DND-41 (cell line): ENCODE measurements around the gene STK32B.

Experiments used
- ATAC-seq: fragments of 200-7000 bp; cut with Tn5 transposase; 3 replicates; pipeline ENCODE4 v1.9.1; 2021; ENCODE audit warnings: low read depth; ENCODE audit not compliant: insufficient read depth
- DNase-seq: peaks from one replicate; pipeline ENCODE4 v3.0.0-alpha.2; 2020
- H2AFZ ChIP-seq: 2 replicates; pipeline ENCODE4 v1.6.0; 2012; ENCODE audit warnings: low read depth, low read length
- H3K27ac ChIP-seq: 2 replicates; pipeline ENCODE4 v1.5.1; 2012; ENCODE audit warnings: low read length, inconsistent platforms
- H3K27me3 ChIP-seq: fragments of 200-600 bp; sonication (generic); 2 replicates; pipeline ENCODE4 v1.6.0; 2012; ENCODE audit warnings: low read length, mild to moderate bottlenecking, inconsistent platforms; ENCODE audit not compliant: insufficient read depth, poor library complexity
- H3K36me3 ChIP-seq: 2 replicates; pipeline ENCODE4 v1.5.1; 2012; ENCODE audit warnings: low read length, inconsistent platforms; ENCODE audit not compliant: insufficient read depth
- H3K4me1 ChIP-seq: 2 replicates; pipeline ENCODE4 v1.5.1; 2012; ENCODE audit warnings: mild to moderate bottlenecking, low read length; ENCODE audit not compliant: insufficient read depth
- H3K4me2 ChIP-seq: 2 replicates; pipeline ENCODE4 v1.6.0; 2012; ENCODE audit warnings: mild to moderate bottlenecking, moderate library complexity, low read length, inconsistent platforms; ENCODE audit not compliant: insufficient read depth
- H3K4me3 ChIP-seq, 2 experiments: fragments of 200-600 bp in 1 of 2; shearing (Covaris generic) in 1 of 2; 2 replicates each; pipeline ENCODE4 v1.5.1; 2012 to 2016; ENCODE audit warnings: inconsistent platforms in 2 of 2, low read length in 2 of 2, mild to moderate bottlenecking in 2 of 2, low read depth in 1 of 2, moderate library complexity in 1 of 2
- H3K79me2 ChIP-seq: 2 replicates; pipeline ENCODE4 v1.6.0; 2012; ENCODE audit warnings: low read length, inconsistent platforms; ENCODE audit not compliant: insufficient read depth
- H3K9ac ChIP-seq: 2 replicates; pipeline ENCODE4 v1.6.0; 2012; ENCODE audit warnings: low read depth, mild to moderate bottlenecking, inconsistent platforms, low read length, moderate library complexity
- H3K9me3 ChIP-seq: 2 replicates; pipeline ENCODE4 v1.5.1; 2012; ENCODE audit warnings: low read length, moderate library complexity, mild to moderate bottlenecking, inconsistent platforms; ENCODE audit not compliant: insufficient read depth, severe bottlenecking
- H4K20me1 ChIP-seq: 2 replicates; pipeline ENCODE4 v1.6.0; 2012; ENCODE audit warnings: low read length; ENCODE audit not compliant: insufficient read depth
- CTCF ChIP-seq: IDR thresholded peaks from 2 replicates; pipeline ENCODE4 v1.5.1; 2012; ENCODE audit warnings: borderline replicate concordance, low read length, moderate library complexity, mild to moderate bottlenecking; ENCODE audit not compliant: poor library complexity, severe bottlenecking; ENCODE audit errors: extremely low read depth
- EZH2 ChIP-seq: IDR thresholded peaks from 3 replicates; pipeline ENCODE4 v1.6.1; 2012; ENCODE audit warnings: borderline replicate concordance, low read depth, mild to moderate bottlenecking, moderate library complexity, low read length, inconsistent platforms; ENCODE audit not compliant: severe bottlenecking

STK32B gene

GRCh38 chr4:5220028-5220427 lies 168.7 kb downstream of the STK32B start:
- H3K4me2 ChIP-seq, result no peak overlapping the region
- H3K27me3 ChIP-seq, result no peaks in the 10 kb centered on the region
- TF ChIP-seq CTCF (no peak), EZH2 (no peak)
- 0 out of 2 replicates have a peak, but pooled peaks cover 4% of the 10 kb centered on the region for H4K20me1 ChIP-seq
- no peaks in the 10 kb centered on the region for H3K4me1 ChIP-seq
- peak; percentile 38 for DNase-seq
- H3K9ac ChIP-seq, result no peak overlapping the region
- ATAC-seq, result no peak; the same call in 2 of the 3 replicates
- no peak overlapping the region for H3K4me3 ChIP-seq
- peaks cover 9% of the 10 kb centered on the region for H3K9me3 ChIP-seq
- H3K79me2 ChIP-seq, result no peaks in the 10 kb centered on the region
- H3K36me3 ChIP-seq, result no peaks in the 10 kb centered on the region
- no peak overlapping the region for H2AFZ ChIP-seq
- no peak overlapping the region for H3K27ac ChIP-seq

GRCh38 chr4:5222047-5222446 lies 170.8 kb downstream of the STK32B start:
- Histone ChIP-seq H4K20me1 (0 out of 2 replicates have a peak, but pooled peaks cover 4% of the 10 kb centered on the region), H3K4me3 (no peak overlapping the region), H3K27ac (no peak overlapping the region), H2AFZ (no peak overlapping the region), H3K79me2 (no peaks in the 10 kb centered on the region), H3K9ac (no peak overlapping the region), H3K9me3 (peaks cover 9% of the 10 kb centered on the region), H3K4me2 (no peak overlapping the region), H3K27me3 (no peaks in the 10 kb centered on the region), H3K36me3 (no peaks in the 10 kb centered on the region), H3K4me1 (no peaks in the 10 kb centered on the region)
- no peak for TF ChIP-seq EZH2
- DNase-seq, result no peak
- ATAC-seq, result no peak

- Histone ChIP-seq H3K79me2 (no peaks in the 10 kb centered on the region), H3K4me2 (no peak overlapping the region), H3K27me3 (no peaks in the 10 kb centered on the region), H4K20me1 (0 out of 2 replicates have a peak, but pooled peaks cover 4% of the 10 kb centered on the region), H3K9ac (no peak overlapping the region), H3K4me1 (no peaks in the 10 kb centered on the region), H3K4me3 (no peak overlapping the region), H3K9me3 (peaks cover 9% of the 10 kb centered on the region), H3K27ac (no peak overlapping the region), H2AFZ (no peak overlapping the region), H3K36me3 (no peaks in the 10 kb centered on the region)
- no peak for DNase-seq
- no peak for ATAC-seq
- no peak for TF ChIP-seq EZH2
- no peak for TF ChIP-seq CTCF
Observed at GRCh38 chr4:5222951-5223350, 171.7 kb downstream of the STK32B start.

GRCh38 chr4:5224340-5224739 lies 173.1 kb downstream of the STK32B start:
- no peaks in the 10 kb centered on the region for H3K27me3 ChIP-seq
- H3K9ac ChIP-seq, result no peak overlapping the region
- H3K27ac ChIP-seq, result no peak overlapping the region
- no peak overlapping the region for H3K4me2 ChIP-seq
- H2AFZ ChIP-seq, result no peak overlapping the region
- no peak for ATAC-seq
- no peak for DNase-seq
- H3K9me3 ChIP-seq, result peaks cover 9% of the 10 kb centered on the region
- no peaks in the 10 kb centered on the region for H3K79me2 ChIP-seq
- H4K20me1 ChIP-seq, result 0 out of 2 replicates have a peak, but pooled peaks cover 3% of the 10 kb centered on the region
- no peak for TF ChIP-seq CTCF
- TF ChIP-seq EZH2, result no peak
- H3K4me1 ChIP-seq, result no peaks in the 10 kb centered on the region
- H3K4me3 ChIP-seq, result no peak overlapping the region
- H3K36me3 ChIP-seq, result no peaks in the 10 kb centered on the region
